Psoas muscle (tissue), 8 donors: ENCODE measurements around the gene CSF3. TPM values are rescaled to one million over a fixed set of nuclear protein-coding genes. Genes with fewer than 3 reads are reported as not detected.

Source experiments
- ATAC-seq, 4 donors: fragments of 200-7000 bp; cut with Tn5 transposase; one replicate each; pipeline ENCODE4 v1.9.1; 2020; ENCODE audit warnings: moderate library complexity in 3 of 4, mild to moderate bottlenecking in 2 of 4
- DNase-seq, 2 donors: peaks; one replicate each; pipeline ENCODE4 v3.0.0-alpha.2; 2020
- H3K27ac ChIP-seq: fragments of 200-600 bp; one replicate; pipeline ENCODE4 v1.8.0; 2022
- H3K27me3 ChIP-seq, 3 donors: fragments of 200-600 bp in 1 of 3; one replicate each; pipeline versions ENCODE4 v1.6.1 to v1.8.0; 2013 to 2022; ENCODE audit warnings: low read length in 2 of 3, mild to moderate bottlenecking in 2 of 3, moderate library complexity in 1 of 3; ENCODE audit not compliant: insufficient read depth in 3 of 3
- H3K36me3 ChIP-seq, 2 donors: fragments of 200-600 bp in 1 of 2; one replicate each; pipeline versions ENCODE4 v1.6.1 to v1.8.0; 2013 to 2022; ENCODE audit warnings: low read depth in 1 of 2, mild to moderate bottlenecking in 1 of 2, moderate library complexity in 1 of 2; ENCODE audit not compliant: insufficient read depth in 1 of 2
- H3K4me1 ChIP-seq: fragments of 200-600 bp; one replicate; pipeline ENCODE4 v1.8.0; 2022
- H3K4me3 ChIP-seq: fragments of 200-600 bp; one replicate; pipeline ENCODE4 v1.8.0; 2022; ENCODE audit warnings: mild to moderate bottlenecking
- H3K9me3 ChIP-seq: fragments of 200-600 bp; one replicate; pipeline ENCODE4 v1.8.0; 2022
- WGBS, 3 donors: extraction: QIAGEN DNeasy Blood & Tissue Kit; methylation state at CpG; one replicate each; pipeline versions ENCODE4 v1.1.6 to v1.1.7; 2013; 5-methylcytosine and 5-hydroxymethylcytosine counted together
- intact Hi-C, 2 donors: fragments of 100-400 bp; cut with DNase I; formaldehyde crosslinking; loops; one replicate each; pipeline versions ENCODE4 v1.11.0 to v1.14.2; 2022
- polyA plus RNA-seq, 3 donors: library from polyadenylated mRNA; stranded (reverse); fragments of 200-250 nt; gene quantifications; one replicate each; pipeline ENCODE4 v1.2.3, GENCODE V29; 2013
- total RNA-seq, 4 donors: library from RNA; stranded (reverse); fragmentation: NEBNext Ultra II Directional in 2 of 4; extraction: Animal tissue kit (Norgen Biotek cat#: 25700) in 2 of 4; gene quantifications; one replicate each; pipeline versions ENCODE4 v1.2.1 to v1.2.4, GENCODE V29; 2021 to 2023
- TF ChIP-seq, protein P1 (sequence below): fragments of 200-600 bp; IDR thresholded peaks from one replicate; pipeline ENCODE4 v1.8.0; 2022; ENCODE audit warnings: antibody characterized with exemption
- donor health status: healthy with polysubstance abuse.
- donor health status: DM: no; HTN: no; CAD: no; lungs with moderate emphysema.
- donor health status: Bipolar disorder and iron deficiency.
- donor health status: healthy.
- donor health status: DM: yes; HTN: yes; CAD: no.
- donor health status: DM: no; HTN: no; CAD: no.
- donor health status: DM: no; HTN: no; CAD: no.
- donor health status: DM: yes; HTN: yes; CAD: no.

Gene CSF3
- total and polyA plus RNA-seq, 7 donors: 0.30 to 46.2 (median 3.9) TPM

- Histone ChIP-seq H3K4me1 (peaks cover 29% of the 10 kb centered on the region), H3K4me3 (peak overlapping the region; percentile 46), H3K36me3 (peaks cover 7 to 89% of the 10 kb centered on the region in 2 donors), H3K27ac (peak overlapping the region; percentile 87), H3K9me3 (no peaks in the 10 kb centered on the region), H3K27me3 (no peaks in the 10 kb centered on the region)
- TF ChIP-seq, protein P1, sequence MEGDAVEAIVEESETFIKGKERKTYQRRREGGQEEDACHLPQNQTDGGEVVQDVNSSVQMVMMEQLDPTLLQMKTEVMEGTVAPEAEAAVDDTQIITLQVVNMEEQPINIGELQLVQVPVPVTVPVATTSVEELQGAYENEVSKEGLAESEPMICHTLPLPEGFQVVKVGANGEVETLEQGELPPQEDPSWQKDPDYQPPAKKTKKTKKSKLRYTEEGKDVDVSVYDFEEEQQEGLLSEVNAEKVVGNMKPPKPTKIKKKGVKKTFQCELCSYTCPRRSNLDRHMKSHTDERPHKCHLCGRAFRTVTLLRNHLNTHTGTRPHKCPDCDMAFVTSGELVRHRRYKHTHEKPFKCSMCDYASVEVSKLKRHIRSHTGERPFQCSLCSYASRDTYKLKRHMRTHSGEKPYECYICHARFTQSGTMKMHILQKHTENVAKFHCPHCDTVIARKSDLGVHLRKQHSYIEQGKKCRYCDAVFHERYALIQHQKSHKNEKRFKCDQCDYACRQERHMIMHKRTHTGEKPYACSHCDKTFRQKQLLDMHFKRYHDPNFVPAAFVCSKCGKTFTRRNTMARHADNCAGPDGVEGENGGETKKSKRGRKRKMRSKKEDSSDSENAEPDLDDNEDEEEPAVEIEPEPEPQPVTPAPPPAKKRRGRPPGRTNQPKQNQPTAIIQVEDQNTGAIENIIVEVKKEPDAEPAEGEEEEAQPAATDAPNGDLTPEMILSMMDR: no peak
- intact Hi-C loops: no loop called here
- 56 to 81% (median 71%) methylated on average over 11 of the region's 11 CpGs for WGBS, 3 donors
- ATAC-seq (peak in 2 of 4 donors; percentile 35 to 36), DNase-seq (no peak)
Measured at GRCh38 chr17:40031706-40032105, 16.5 kb downstream of the CSF3 start.

DNA sequence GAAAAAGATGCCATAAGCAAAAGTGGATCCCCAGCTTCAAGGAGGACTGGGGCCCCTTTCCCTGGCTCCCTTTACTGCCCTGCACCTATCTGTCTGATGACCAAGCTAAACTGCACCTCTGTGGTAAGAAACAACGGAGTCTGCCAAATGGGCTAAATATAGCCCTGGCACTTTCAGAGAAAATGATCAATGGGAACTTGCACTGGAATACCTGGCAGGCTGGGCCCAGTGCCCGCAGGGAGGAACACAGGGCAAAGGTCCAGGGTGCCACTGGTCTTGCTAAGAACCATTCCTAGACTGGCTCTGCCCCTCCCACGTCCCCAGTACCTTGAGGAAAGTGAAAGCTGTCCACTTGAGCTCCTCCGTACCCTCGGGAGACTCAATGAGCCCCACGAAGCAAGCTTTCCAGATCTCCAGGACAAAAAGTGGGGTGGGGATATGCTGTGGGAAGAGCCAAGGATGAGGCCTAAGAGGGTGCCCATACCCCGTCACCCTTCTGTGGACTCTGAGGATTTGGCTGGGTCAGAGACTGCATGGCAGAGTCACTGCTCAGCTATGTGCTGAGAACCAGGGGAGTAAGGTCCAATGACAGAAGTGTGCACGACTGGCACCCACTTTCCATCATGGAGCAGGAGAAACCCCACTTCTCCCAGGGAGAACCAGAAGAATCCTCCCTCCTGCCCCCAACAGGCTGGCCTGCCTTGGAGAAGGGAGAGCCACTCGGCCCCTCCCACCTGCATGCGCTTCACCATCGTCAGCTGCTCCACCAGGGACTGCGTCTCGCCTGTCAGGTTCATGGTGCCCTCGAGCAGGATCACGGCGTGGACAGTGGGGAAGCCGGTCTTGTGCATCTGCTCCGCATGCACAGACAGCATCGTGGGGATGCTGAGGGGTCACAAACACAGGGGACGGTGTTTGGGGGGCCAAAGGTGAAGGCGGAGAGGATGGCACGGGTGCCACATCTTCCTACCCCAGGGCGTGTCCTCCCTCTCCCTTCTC is 17.4 kb downstream of the CSF3 start:
- no peaks in the 10 kb centered on the region for H3K27me3 ChIP-seq
- WGBS, 3 donors: 68 to 83% (median 68%) methylated on average over 23 of the region's 23 CpGs
- peak overlapping the region; percentile 87 for H3K27ac ChIP-seq
- peak; percentile 70 to 89 for DNase-seq
- no peaks in the 10 kb centered on the region for H3K9me3 ChIP-seq
- H3K36me3 ChIP-seq: peaks cover 7 to 84% of the 10 kb centered on the region in 2 donors
- ATAC-seq: peak; percentile 88 to 91 (median 90)
- intact Hi-C loops: no loop called here
- peak overlapping the region; percentile 46 for H3K4me3 ChIP-seq
- TF ChIP-seq, protein P1: no peak
- H3K4me1 ChIP-seq: peaks cover 23% of the 10 kb centered on the region

GRCh38 chr17:40033339-40033738 is 18.1 kb downstream of the CSF3 start:
- intact Hi-C loops: no loop called here
- DNase-seq (no peak), ATAC-seq (no peak)
- Histone ChIP-seq H3K36me3 (peaks cover 7 to 77% of the 10 kb centered on the region in 2 donors), H3K9me3 (no peaks in the 10 kb centered on the region), H3K4me3 (no peak overlapping the region), H3K27me3 (no peaks in the 10 kb centered on the region), H3K4me1 (peaks cover 30% of the 10 kb centered on the region), H3K27ac (peak overlapping the region; percentile 87)
- 73 to 88% (median 74%) methylated on average over 8 of the region's 8 CpGs for WGBS, 3 donors
- TF ChIP-seq, protein P1: no peak

DNA sequence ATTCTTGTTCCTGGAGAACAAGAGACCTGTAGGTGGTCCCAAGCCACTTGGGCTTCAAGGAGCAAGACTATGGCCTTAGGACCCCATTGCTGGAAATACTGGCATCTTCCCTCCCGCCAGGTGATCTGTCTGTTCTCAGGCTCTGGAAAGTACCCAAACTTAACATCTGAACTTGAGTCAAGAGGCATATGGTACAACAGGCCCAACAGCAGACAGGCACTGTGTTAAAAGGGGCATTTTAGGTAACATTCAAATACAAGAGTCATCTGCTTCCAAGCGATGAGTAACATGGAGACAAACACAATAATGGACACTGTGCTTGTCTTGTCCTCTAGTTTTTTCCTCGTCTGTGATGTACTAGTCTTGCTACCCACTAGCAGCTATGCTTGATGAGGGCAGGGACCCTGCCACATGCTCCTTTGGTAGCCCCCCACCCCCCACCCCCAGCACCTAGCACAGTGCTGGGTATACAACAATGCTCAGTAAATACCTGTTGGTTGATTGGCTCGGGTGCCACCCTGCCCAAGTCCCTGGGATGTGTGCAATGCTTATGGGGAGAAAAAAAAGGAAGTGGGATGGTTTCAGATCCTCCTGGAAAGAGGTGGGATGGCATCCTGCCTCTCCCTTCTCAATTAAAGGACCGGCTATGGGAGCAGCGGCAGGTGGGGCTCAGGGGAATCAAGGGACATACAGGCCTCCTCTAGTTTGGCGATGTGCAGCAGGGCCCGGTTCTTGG is 19.4 kb downstream of the CSF3 start:
- Histone ChIP-seq H3K27me3 (no peaks in the 10 kb centered on the region), H3K9me3 (no peaks in the 10 kb centered on the region), H3K4me1 (peaks cover 38% of the 10 kb centered on the region), H3K27ac (no peak overlapping the region), H3K36me3 (peaks cover 7 to 64% of the 10 kb centered on the region in 2 donors), H3K4me3 (no peak overlapping the region)
- TF ChIP-seq, protein P1: no peak
- intact Hi-C loops: no loop called here
- ATAC-seq: no peak
- 71 to 79% (median 72%) methylated on average over 8 of the region's 8 CpGs for WGBS, 3 donors
- no peak for DNase-seq
